CD14-positive monocyte (primary cell): ENCODE data around the gene OR6Q1. TPM values are rescaled to one million over a fixed set of nuclear protein-coding genes. Genes with fewer than 3 reads are reported as not detected.
"Not testable (repeated sequence)": the region's sequence is repeated elsewhere in the genome, so short reads cannot be mapped to it uniquely, and the experiment has no call there.

Experiments
- DNase-seq, 3 donors: peaks; one replicate each; pipeline ENCODE4 v3.0.0-alpha.2; 2011 to 2022
- H2AFZ ChIP-seq: 2 replicates; pipeline ENCODE4 v1.6.0; 2012; ENCODE audit warnings: mild to moderate bottlenecking, low read depth, low read length, inconsistent platforms; ENCODE audit not compliant: insufficient read depth, poor library complexity, severe bottlenecking
- H3K27ac ChIP-seq, 2 donors: 1 replicate in 1 of 2; 2 replicates in 1 of 2; pipeline ENCODE4 v1.5.1; 2012 to 2013; ENCODE audit warnings: low read length in 2 of 2, control low read depth in 1 of 2, inconsistent platforms in 1 of 2, low read depth in 1 of 2, mild to moderate bottlenecking in 1 of 2
- H3K27me3 ChIP-seq, 2 donors: one replicate each; pipeline versions ENCODE4 v1.6.0 to v1.6.1; 2011 to 2013; ENCODE audit warnings: low read length in 2 of 2; ENCODE audit not compliant: control insufficient read depth in 2 of 2, insufficient read depth in 2 of 2
- H3K36me3 ChIP-seq, 2 donors: replicated peaks in 1 of 2; 1 replicate in 1 of 2; 2 replicates in 1 of 2; pipeline versions ENCODE4 v1.5.1 to v1.6.1; 2012 to 2013; ENCODE audit warnings: low read length in 2 of 2, control low read depth in 1 of 2, inconsistent platforms in 1 of 2, mild to moderate bottlenecking in 1 of 2; ENCODE audit not compliant: insufficient read depth in 2 of 2, control insufficient read depth in 1 of 2
- H3K4me1 ChIP-seq, 2 donors: 1 replicate in 1 of 2; 2 replicates in 1 of 2; pipeline versions ENCODE4 v1.5.1 to v1.6.1; 2012 to 2013; ENCODE audit warnings: low read length in 2 of 2, control low read depth in 1 of 2, inconsistent platforms in 1 of 2, mild to moderate bottlenecking in 1 of 2, moderate library complexity in 1 of 2; ENCODE audit not compliant: insufficient read depth in 2 of 2, control insufficient read depth in 1 of 2
- H3K4me2 ChIP-seq: replicated peaks from 2 replicates; pipeline ENCODE3; 2012; ENCODE audit warnings: low read length, moderate library complexity, mild to moderate bottlenecking; ENCODE audit not compliant: poor library complexity, severe bottlenecking; ENCODE audit errors: extremely low read depth
- H3K4me3 ChIP-seq, 3 experiments: fragments of 200-600 bp in 1 of 3; sonication (generic) in 1 of 3; replicated peaks in 1 of 3; 1 replicate in 2 of 3; 2 replicates in 1 of 3; pipeline ENCODE4 v1.5.1; 2011 to 2013; ENCODE audit warnings: low read length in 3 of 3, mild to moderate bottlenecking in 3 of 3, control low read depth in 2 of 3, low read depth in 2 of 3, inconsistent platforms in 1 of 3, moderate library complexity in 1 of 3
- H3K79me2 ChIP-seq: 2 replicates; pipeline ENCODE4 v1.6.0; 2012; ENCODE audit warnings: mild to moderate bottlenecking, control low read depth, inconsistent platforms, low read length, moderate library complexity; ENCODE audit not compliant: insufficient read depth
- H3K9ac ChIP-seq: 2 replicates; pipeline ENCODE4 v1.6.0; 2017; ENCODE audit warnings: low read length, mild to moderate bottlenecking; ENCODE audit not compliant: insufficient read depth, poor library complexity, severe bottlenecking
- H3K9me3 ChIP-seq, 2 donors: replicated peaks in 1 of 2; 1 replicate in 1 of 2; 2 replicates in 1 of 2; pipeline versions ENCODE4 v1.5.1 to v1.6.1; 2012 to 2013; ENCODE audit warnings: low read length in 2 of 2, control low read depth in 1 of 2; ENCODE audit not compliant: control insufficient read depth in 1 of 2, insufficient read depth in 1 of 2
- H4K20me1 ChIP-seq: 2 replicates; pipeline ENCODE4 v1.6.0; 2012; ENCODE audit warnings: mild to moderate bottlenecking, low read length, control low read depth, moderate library complexity; ENCODE audit not compliant: insufficient read depth
- H3K27ac Mint-ChIP-seq, 7 donors: one replicate each; pipeline ENCODE4 v1.8.0; 2020; ENCODE audit warnings: mild to moderate bottlenecking in 7 of 7, mixed read lengths in 7 of 7, moderate library complexity in 6 of 7, inconsistent platforms in 2 of 7
- H3K27me3 Mint-ChIP-seq, 3 donors: one replicate each; pipeline ENCODE4 v1.8.0; 2021 to 2022; ENCODE audit warnings: low read depth in 3 of 3, mild to moderate bottlenecking in 3 of 3, mixed read lengths in 3 of 3, moderate library complexity in 3 of 3, inconsistent platforms in 1 of 3
- H3K36me3 Mint-ChIP-seq, 2 donors: one replicate each; pipeline ENCODE4 v1.8.0; 2020; ENCODE audit warnings: mixed read lengths in 2 of 2, inconsistent platforms in 1 of 2, mild to moderate bottlenecking in 1 of 2
- H3K4me1 Mint-ChIP-seq: one replicate; pipeline ENCODE4 v1.8.0; 2020; ENCODE audit warnings: mild to moderate bottlenecking, mixed read lengths
- H3K4me3 Mint-ChIP-seq, 2 donors: one replicate each; pipeline ENCODE4 v1.8.0; 2020; ENCODE audit warnings: mild to moderate bottlenecking in 2 of 2, mixed read lengths in 2 of 2, moderate library complexity in 1 of 2
- H3K9me3 Mint-ChIP-seq, 7 donors: one replicate each; pipeline ENCODE4 v1.8.0; 2020 to 2022; ENCODE audit warnings: mixed read lengths in 7 of 7, mild to moderate bottlenecking in 6 of 7, moderate library complexity in 6 of 7, inconsistent platforms in 2 of 7
- CTCF ChIP-seq: fragments of 200-600 bp; IDR thresholded peaks from one replicate; pipeline ENCODE4 v1.8.0; 2022; ENCODE audit warnings: antibody characterized with exemption, mild to moderate bottlenecking
- WGBS: methylation state at CpG from one replicate; pipeline ENCODE4 v1.1.5; 2013; ENCODE audit warnings: missing lambda C conversion rate; ENCODE audit not compliant: insufficient coverage; 5-methylcytosine and 5-hydroxymethylcytosine counted together
- intact Hi-C, 2 donors: fragments of 100-400 bp; cut with micrococcal nuclease; formaldehyde crosslinking; loops; one replicate each; pipeline versions ENCODE4 v1.15.0 to v1.15.1; 2023
- polyA plus RNA-seq, 3 donors: library from polyadenylated mRNA; depleted of rRNA in 1 of 3; unstranded in 2 of 3; stranded (reverse) in 1 of 3; fragments of 300-500 nt in 2 of 3; fragments of >200 nt in 1 of 3; fragmentation: Illumina TruSeq in 2 of 3; gene quantifications; 1 replicate in 2 of 3; 2 replicates in 1 of 3; pipeline ENCODE4 v1.2.3, GENCODE V29; 2012 to 2021

The OR6Q1 gene
- polyA plus RNA-seq, 3 donors, result not detected

GRCh38 chr11:58000021-58000420, 30.7 kb upstream of the OR6Q1 start:
- DNase-seq, H3K79me2 ChIP-seq, H3K27me3 Mint-ChIP-seq, intact Hi-C loops, H3K9ac ChIP-seq, H3K4me1 ChIP-seq, H3K27ac ChIP-seq, H3K27me3 ChIP-seq, H3K4me2 ChIP-seq, H2AFZ ChIP-seq, H3K9me3 ChIP-seq, H3K36me3 Mint-ChIP-seq, H3K4me3 Mint-ChIP-seq, H3K27ac Mint-ChIP-seq, H3K4me1 Mint-ChIP-seq, H4K20me1 ChIP-seq, H3K36me3 ChIP-seq, H3K4me3 ChIP-seq: not testable (repeated sequence)
- H3K9me3 Mint-ChIP-seq, result peaks cover 0 to 15% (median 10%) of the 10 kb centered on the region in 7 donors
- no CpG with 5 or more reads among the region's 10 CpGs for WGBS

- no peak for TF ChIP-seq CTCF
- DNase-seq, result no peak
- Histone ChIP-seq H3K4me3 (no peak overlapping the region), H3K4me2 (no peak overlapping the region), H2AFZ (no peak overlapping the region), H3K27me3 (no peaks in the 10 kb centered on the region), H3K9ac (no peak overlapping the region), H3K79me2 (no peaks in the 10 kb centered on the region), H3K4me1 (no peaks in the 10 kb centered on the region), H4K20me1 (no peaks in the 10 kb centered on the region), H3K27ac (no peak overlapping the region), H3K9me3 (peaks cover 0 to 4% of the 10 kb centered on the region in 2 donors), H3K36me3 (no peaks in the 10 kb centered on the region)
- Mint-ChIP-seq H3K4me1 (peaks cover 3% of the 10 kb centered on the region), H3K9me3 (peaks cover 0 to 19% (median 10%) of the 10 kb centered on the region in 7 donors), H3K27me3 (peaks cover 0 to 2% (median 1%) of the 10 kb centered on the region in 3 donors), H3K4me3 (no peak overlapping the region), H3K36me3 (no peaks in the 10 kb centered on the region), H3K27ac (no peak overlapping the region)
- intact Hi-C loops, result no loop called here
- WGBS, result no CpG with 5 or more reads among the region's 5 CpGs
These were observed 30.1 kb upstream of the OR6Q1 start for GRCh38 chr11:58000699-58001098.
